ENCODE measurements around the gene ULBP3.

GRCh38 chr6:150083839-150084238 is 14.9 kb upstream of the ULBP3 start:
- TF ChIP-seq CTCF (IDR thresholded peaks at IDR 0.05; ENCODE audit: insufficient read depth, low read length) (no peak), POLR2AphosphoS5 (IDR thresholded peaks at IDR 0.05; ENCODE audit: low read depth) (no peak), GABPA (IDR thresholded peaks at IDR 0.05; ENCODE audit: low read depth) (no peak), REST (IDR thresholded peaks at IDR 0.05; ENCODE audit: insufficient replicate concordance, low read depth) (no peak), SPI1 (IDR thresholded peaks at IDR 0.05; ENCODE audit: borderline replicate concordance, low read depth) (no peak)
